Left cardiac atrium (tissue), 4 donors: ENCODE results near the gene NUDC. TPM values are rescaled to one million over a fixed set of nuclear protein-coding genes. Genes with fewer than 3 reads are reported as not detected.
A peak's percentile ranks its signal among the peaks of the same experiment; 100 is the strongest.

Experiments used
- ATAC-seq, 2 donors: fragments of 200-7000 bp; cut with Tn5 transposase; one replicate each; pipeline ENCODE4 v1.9.1; 2020; ENCODE audit warnings: mild to moderate bottlenecking in 2 of 2, moderate library complexity in 2 of 2
- DNase-seq: peaks from one replicate; pipeline ENCODE4 v3.0.0-alpha.2; 2020
- intact Hi-C, 2 donors: fragments of 100-400 bp; cut with DNase I; formaldehyde crosslinking; loops; one replicate each; pipeline versions ENCODE4 v1.14.1 to v1.15.1; 2022 to 2023
- total RNA-seq, 2 donors: library from RNA; stranded (reverse); fragmentation: NEBNext Ultra II Directional; extraction: Animal tissue kit (Norgen Biotek cat#: 25700); gene quantifications; one replicate each; pipeline ENCODE4 v1.2.1, GENCODE V29; 2021
- donor health status: DM: no; HTN: yes; CAD: no.
- donor health status: DM: no; HTN: yes; CAD: no; lungs with severe emphysema.
- donor health status: DM: yes; HTN: yes; CAD: no.
- donor health status: Dilated cardiomyopathy.

NUDC gene
- total RNA-seq, 2 donors from 2014 or later = 65.8 to 65.9 TPM

DNA sequence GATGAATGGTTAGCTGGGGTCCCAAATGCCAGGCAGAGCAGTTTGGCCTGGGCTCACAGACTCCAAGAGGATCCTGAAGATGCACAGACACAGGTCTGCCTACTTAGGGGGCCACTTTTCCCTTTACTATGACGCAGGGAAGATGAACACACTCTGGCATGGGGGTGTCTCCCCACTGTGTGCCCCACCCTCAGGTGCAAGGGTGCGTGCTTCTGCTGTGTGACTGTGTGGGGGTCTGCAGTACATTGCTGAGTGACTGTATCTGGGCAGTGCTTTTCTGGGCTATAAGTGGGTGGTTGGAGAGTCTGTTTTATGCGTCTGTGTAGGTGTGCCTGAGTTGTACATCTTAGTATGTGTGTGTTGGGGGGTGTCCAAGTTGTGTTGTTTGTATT, 11.6 kb upstream of the NUDC start:
- ATAC-seq (no peak), DNase-seq (no peak)
- intact Hi-C loops = no loop called here

DNA sequence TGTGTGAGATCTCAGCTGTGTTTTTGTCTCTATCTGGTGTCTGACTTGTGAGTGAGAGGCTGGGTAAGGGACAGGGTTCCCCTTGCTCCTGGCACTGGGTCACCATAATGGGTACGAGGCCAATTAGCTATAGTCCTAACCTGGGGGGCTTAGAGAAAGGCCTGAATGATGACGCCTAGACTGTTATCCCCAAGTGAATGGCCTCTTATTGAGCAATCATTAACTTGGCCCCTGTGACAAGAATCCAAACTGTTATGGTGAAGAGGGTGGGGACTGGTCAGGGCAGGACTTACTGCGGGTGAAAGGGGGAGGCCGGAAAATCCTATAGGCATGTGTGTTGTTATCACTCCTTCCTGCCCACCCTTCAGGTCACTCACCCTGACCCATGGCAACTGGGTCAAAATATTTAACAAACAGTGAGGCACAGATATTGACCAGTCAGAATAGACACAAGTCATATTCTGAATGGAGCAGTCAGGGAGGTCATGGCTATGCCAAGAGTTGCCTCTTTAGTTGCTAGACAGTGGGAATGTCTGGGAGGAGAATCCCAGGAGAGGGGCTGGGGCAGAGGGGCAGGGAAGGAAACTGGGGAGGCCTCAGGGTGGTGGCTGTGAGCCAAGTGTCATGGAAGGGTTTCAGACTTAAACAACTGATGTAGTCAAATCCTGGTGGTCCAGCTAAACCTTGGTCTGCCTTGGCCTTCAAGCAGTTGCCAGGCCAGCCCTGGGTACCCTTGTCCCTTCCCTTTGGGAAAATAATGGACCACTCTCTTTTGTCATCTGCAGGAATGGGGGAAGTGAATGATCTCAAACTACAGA, 11.0 kb upstream of the NUDC start:
- ATAC-seq (no peak), DNase-seq (no peak)
- intact Hi-C loops = no loop called here

DNA sequence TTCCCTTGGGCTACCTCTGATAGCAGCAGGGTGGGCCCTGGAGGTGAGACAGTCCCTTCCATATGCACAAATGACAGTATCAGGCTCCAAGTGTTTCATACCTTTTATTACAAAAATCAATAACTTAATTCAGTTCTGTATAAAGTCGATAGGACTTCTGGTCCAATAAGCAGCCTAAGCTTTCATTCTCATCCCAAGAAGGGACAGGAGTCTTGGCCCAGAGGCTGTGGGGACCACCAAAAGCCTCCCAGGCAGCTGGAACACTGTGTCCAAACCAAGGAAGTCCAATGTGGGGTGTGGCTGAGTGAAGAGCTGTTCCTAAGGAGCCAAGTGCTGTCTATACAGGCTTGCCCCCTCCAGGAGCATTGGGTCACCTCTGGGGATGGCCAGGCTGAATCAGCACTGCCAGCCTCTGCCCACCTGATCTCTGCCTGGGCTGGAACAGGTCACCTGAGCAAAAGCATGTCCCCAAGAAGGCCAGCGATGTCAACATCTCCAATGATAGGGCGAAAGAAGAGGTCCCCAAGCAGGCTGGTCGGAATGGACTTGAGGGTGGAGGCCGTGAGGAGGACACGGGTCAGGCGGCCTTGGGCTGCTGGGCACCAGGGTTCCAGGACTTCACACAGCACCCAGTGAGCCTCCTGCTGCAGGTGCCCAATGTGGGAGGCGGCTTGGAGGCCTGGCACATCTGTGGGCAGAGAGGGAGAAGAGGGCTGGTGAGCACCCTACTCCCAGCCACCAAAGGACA, 10.0 kb upstream of the NUDC start:
- DNase-seq (no peak), ATAC-seq (no peak)
- intact Hi-C loops = no loop called here

DNA sequence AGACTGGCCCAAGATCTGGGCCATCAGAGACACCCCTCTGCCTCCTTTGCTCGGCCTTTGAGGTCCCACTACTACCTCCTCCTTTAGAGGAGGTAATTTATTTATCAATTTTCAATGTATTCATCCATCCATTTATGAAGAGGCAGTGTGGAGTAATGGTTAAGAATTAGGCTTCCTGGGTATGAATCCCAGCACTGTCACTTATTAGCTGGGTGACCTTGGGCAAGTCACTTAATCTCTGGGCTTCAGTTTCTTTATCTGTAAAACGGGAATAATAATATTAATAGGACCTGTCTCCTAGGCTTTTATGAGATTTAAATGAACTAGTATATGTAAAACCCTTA, 9.4 kb upstream of the NUDC start:
- DNase-seq (no peak), ATAC-seq (no peak)
- intact Hi-C loops = no loop called here

DNA sequence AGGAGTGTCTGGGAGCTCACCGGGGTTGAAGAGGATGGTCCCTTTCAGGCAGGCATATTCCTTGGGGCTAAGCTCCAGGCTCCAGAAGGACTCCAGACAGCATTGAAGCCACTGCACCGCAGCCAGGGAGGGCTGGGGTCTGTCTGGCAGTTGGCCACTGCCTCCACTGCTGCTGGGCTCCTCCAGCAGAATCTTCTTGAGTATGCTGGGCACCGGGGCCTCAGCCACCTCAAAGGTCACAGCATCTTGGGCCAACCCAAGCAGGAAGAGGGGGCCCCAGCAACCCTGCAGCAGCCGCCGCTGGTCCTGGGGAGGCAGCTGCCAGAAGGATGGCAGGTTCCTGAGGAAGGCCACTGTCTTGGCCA, 8.2 kb upstream of the NUDC start:
- DNase-seq (no peak), ATAC-seq (peak in 1 of 2 donors; percentile 4)
- intact Hi-C loops = no loop called here

DNA sequence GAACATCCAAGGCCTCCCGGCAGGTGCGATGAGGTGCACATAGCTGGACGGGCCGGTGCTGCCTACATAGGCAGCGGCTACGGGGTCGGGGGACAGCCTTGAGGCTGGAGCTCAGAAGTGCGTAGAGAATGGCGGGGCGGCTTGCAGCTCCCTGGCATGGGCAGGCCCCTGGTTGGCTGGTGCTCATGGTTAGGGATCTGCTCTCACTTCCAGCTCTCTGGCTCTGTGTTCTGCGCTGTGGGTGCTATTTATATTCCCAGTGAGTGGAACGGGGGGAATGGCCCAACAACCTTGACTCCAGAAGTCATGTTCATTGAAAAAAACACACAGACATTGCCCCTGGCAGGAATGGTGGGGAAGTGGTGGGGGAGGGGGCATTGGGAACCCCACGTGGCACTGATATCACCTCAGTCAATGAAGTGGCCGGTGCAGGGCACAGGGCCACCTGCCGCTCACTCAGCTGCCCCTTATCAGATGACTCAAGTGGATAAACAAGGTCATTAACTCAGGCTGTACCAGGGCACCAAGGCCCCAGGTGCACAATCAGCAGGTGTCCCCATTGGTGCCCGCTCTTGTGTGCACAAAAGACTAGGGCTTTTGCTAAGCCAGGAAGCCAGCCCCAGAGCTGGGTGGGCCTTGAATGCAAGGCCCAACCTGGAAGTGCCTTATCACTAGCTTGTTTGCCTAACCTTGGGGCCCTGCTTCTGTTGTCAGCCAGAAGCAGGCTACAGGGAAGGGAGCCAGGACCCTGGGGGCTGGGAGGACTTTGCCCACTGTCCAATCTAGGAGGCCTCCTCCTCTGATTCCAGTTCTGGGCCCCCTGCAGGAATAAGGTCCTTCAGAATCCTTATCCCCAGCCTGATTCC, 7.6 kb upstream of the NUDC start, which contains the start of gene NR0B2:
TSS of gene NR0B2 (minus strand) at position 222 of the 866 bp plus-strand sequence. CDS start at position 187, 35 bp downstream.
- ATAC-seq = peak; percentile 74 to 87
- intact Hi-C loops = no loop called here
- peak; percentile 48 for DNase-seq

DNA sequence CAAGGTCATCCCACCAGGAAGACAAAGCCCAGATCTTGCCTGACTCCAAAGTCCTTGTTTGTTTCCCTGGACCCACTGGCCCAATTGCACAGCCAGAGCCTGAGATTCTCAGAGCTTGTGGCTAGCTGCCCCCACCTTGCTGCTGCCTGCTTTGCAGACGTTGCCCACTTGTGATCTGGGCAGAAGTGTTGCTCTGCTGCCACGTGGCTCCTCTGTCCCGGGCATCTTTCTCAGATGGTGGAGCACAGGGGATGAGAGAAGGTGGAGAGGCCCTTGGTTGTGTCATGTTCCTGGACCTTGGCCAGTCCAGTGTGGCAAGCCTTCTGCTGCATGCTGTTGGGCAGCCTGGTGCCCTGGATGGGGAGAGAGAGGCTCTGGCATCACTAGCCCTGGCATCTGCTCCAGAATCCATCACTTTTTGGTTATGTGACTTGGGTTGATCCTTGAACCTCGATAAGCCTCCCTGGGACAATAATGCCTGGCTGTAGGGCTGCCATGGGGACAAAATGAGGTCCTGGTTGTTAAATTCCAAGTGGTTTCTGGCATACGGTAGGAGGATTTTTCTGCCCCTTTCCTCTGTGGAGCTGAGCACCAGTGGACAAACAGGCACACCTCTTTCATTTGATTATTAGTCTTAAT, 6.2 kb upstream of the NUDC start:
- DNase-seq (peak; percentile 52), ATAC-seq (peak; percentile 19 to 63)
- intact Hi-C loops = no loop called here

DNA sequence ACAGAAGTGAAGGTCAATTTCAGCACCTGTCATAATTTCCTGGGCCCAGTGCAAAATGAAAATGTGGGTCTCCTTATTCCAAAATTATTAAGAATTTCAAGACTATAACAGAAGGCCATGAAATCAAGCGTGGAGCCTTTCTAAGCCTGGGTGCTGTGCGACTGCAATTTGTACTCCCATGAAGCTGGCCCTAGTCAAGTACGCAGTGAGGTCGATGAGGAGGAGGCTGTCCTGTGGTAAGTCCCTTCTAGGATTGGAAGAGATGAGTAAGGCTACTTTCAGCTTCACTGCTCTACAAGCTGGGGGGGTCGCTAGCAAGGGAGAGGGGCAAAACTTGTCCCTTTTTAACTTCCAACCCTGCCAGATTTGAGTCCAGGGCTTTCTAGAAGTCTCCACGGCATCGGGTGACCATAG, 410 bp upstream of the NUDC start:
- DNase-seq (no peak), ATAC-seq (peak; percentile 16 to 35)
- intact Hi-C loops = no loop called here

DNA sequence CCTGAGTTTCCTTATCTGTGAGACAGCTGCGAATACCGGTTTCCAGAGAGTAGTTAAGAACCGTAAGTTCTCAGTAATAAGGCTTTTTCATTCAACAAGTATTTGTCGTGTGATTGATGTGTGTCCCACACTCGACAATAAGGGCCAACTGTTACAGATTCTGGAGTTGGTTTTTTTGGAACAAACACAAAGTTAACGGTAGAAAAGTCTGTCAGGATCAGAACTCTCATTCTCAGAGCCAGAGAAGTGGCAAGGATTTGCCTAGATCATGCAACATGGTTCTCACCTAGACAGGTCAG, 837 bp downstream of the NUDC start:
- DNase-seq (no peak), ATAC-seq (no peak)
- intact Hi-C loops = no loop called here

DNA sequence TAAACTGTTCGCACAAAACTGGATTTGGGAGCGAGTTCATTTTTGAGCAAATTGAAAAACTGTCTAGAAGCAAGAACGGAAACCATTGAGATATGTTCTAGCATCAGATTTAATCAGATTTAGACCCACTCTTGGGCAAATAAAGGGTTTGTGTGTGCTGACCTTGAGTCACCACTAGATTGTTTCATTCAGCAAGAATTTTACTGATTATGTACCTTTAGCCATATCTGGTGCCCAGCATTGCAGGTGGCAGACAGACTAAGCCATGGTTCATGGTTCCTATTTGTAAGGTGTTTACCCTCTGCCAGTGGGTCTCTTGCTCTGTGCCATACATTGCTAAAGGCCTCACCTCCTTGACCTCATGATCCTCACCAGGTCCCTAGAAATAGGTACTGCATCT, 1.4 kb downstream of the NUDC start:
- intact Hi-C loops = no loop called here
- ATAC-seq = no peak
- DNase-seq = no peak

DNA sequence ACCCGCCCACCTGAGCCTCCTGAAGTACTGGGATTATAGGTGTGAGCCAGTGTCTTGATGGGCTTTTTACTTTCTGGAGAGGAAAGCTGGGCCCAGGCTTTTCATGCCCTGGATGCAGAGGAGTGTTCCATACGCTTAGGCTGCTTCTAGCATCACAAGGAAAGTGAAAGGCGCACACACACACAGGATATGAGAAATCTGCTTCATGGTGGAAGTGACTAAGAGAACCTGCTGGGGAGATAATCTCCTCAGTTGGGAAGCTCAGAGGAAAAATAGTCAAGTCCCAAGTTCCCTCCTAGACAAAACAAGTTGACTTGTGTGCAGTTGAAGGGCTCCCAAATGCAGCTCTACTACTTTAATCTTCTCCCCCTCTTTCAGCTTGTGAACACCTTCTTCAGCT, 2.2 kb downstream of the NUDC start:
- ATAC-seq (no peak), DNase-seq (no peak)
- intact Hi-C loops = no loop called here

DNA sequence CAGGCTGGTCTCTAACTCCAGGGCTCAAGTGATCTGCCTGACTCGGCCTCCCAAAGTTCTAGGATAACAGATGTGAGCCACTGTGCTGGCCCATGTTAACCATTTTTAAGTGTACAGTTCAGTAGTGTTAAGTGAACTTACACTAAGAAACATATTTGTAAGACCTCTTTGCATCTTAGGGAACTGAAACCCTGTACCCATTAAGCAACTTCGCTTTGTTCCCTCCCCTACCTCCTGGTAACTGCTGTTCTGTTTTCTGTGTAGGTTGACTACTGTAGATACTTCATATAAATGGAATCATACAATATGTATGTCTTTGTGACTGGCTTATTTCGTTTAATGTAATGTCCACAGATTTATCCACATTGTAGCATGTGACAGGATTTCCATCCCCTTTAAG, 11.0 kb downstream of the NUDC start:
- no peak for ATAC-seq
- intact Hi-C loops = no loop called here
- DNase-seq = no peak

DNA sequence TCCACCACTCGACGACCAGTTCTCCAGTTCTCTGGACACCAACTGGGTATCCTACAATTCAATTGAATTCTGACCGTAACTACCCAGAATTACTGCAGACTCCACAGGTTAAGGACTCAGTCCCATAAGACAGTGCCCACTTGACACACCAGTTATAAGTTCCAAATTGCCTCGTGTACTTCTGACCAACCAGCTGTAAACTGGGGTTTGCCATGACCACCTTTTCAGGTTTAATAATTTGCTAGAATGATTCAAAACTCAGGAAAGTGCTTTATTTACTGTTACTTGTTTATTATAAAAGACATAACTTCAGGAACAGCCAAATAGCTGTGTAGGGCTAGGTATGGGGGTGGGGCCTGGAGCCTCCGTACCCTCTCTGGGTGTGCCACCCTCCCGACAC, 15.3 kb downstream of the NUDC start:
- no peak for DNase-seq
- intact Hi-C loops = no loop called here
- no peak for ATAC-seq

DNA sequence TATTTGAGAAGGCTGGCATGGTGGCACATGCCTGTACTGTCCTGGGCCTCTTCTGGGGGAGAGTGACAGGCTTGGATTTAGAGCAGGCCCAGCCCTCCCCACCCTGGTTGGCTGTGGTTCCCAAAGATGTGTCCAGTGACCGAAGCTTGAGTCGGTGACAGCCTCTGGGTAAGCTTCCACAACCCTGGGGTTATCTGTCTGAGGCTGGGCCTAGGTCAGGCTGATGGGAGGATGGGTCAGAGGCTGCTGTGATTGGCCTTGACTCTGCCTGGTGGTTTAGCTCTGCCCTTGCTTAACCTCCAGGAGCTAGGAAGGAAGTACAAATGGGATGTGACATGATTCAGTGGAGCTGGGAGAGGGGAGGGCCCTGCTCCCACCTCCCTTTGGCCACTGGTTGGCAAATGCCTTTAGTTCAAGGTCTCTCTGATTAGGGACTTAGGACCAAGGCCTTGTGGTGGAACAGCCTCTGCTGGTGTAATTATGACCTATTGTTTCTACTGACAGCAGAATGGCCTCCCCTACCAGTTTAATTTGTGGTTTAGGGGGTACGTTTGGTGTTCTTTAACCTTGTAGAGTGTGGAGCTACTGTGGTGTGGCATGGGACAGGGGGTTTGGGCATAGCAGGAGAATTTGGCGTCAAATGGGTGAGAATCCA, 16.6 kb downstream of the NUDC start:
- peak; percentile 72 to 85 for ATAC-seq
- intact Hi-C loops = no loop called here
- DNase-seq = no peak

DNA sequence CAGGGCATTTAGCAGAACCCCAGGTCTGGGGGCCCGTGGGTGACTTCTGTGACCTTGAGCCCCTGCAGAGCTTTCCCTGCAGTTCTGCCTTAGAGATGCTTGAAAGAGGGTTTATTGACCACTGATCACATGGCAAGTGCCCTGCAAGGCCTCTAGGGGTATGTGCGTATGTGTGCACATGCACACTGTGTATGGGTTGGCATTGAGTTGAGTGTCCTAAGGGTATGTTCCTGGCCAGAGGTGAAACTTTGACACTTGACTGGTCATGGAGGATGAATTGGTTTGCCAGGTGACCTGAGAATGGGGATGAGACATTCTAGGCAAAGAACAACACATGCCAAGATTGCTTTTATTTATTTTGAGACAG, 17.1 kb downstream of the NUDC start:
- intact Hi-C loops = no loop called here
- ATAC-seq = peak in 1 of 2 donors; percentile 32
- no peak for DNase-seq

DNA sequence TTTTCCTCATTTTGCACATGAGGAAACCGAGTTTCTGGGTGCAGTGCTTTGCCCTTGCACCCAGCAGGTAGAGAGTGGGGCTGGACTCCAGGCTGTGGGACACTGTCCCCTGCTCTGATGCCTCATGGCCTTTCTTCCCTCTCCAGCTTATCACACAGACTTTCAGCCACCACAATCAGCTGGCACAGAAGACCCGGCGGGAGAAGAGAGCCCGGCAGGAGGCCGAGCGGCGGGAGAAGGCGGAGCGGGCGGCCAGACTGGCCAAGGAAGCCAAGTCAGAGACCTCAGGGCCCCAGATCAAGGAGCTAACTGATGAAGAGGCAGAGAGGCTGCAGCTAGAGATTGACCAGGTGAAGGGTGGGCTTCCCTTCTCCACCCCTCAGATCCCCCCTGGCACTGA, 19.8 kb downstream of the NUDC start:
- intact Hi-C loops = no loop called here
- DNase-seq (no peak), ATAC-seq (peak in 1 of 2 donors; percentile 16)

DNA sequence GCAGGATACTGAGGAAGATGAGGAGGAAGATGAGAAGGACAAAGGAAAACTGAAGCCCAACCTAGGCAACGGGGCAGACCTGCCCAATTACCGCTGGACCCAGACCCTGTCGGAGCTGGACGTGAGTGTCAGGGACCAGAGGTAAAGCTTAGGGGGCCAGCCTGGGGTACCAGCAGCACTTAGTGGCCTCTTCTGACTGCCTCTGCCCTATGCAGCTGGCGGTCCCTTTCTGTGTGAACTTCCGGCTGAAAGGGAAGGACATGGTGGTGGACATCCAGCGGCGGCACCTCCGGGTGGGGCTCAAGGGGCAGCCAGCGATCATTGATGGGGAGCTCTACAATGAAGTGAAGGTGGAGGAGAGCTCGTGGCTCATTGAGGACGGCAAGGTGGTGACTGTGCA, 21.1 kb downstream of the NUDC start:
- ATAC-seq = no peak
- DNase-seq = no peak
- intact Hi-C loops = no loop called here

DNA sequence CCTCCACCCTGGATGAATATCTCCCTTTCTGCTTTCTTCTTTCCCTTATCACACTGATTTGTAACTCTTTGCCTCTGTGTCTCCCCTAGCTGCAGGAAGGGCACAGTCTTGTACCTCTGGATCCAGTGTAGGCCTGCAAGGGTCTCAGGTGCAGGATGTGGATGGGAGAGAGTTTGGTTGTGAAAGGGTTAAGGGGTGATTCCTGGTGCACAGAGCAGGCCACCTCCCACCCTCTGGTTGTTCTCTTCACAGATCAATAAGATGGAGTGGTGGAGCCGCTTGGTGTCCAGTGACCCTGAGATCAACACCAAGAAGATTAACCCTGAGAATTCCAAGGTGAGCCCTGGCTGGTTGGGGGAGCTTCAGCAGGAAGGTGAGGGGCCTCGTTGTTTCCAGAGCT, 23.6 kb downstream of the NUDC start:
- DNase-seq (no peak), ATAC-seq (no peak)

DNA sequence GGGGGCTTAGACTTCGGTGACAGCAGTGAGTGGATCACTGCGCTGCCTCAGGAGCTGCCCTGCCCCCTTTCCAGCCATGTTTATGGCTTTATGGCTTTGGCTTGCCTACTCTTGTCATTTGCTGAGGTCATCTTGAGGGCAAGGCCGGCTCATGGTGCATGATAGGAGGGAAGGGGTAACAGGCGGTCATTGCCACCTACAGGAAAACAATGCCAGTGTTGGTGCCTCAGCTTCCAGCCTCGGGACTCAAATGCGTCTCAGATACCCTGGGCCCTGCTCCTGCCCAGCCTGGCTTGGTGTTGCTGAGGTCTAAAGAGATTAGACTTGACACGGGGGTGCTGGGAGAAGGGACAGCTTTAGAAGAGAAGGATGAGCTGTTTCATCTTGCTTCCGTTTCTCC, 24.2 kb downstream of the NUDC start:
- intact Hi-C loops = no loop called here
- DNase-seq (no peak), ATAC-seq (peak; percentile 16 to 22)

More for the DNA sequence above, 23.6 kb downstream of the NUDC start:
- intact Hi-C loops = no loop called here
